IPS DF 4.7 (cell line): Measurements from ENCODE around the gene MINDY2.
"Not testable (repeated sequence)": the region's sequence is repeated elsewhere in the genome, so short reads cannot be mapped to it uniquely, and the experiment has no call there.

ENCODE experiments used
- DNase-seq: peaks from one replicate; pipeline ENCODE4 v3.0.0-alpha.2; 2013; ENCODE audit warnings: low spot score; ENCODE audit errors: extremely low read depth

The MINDY2 gene

DNA sequence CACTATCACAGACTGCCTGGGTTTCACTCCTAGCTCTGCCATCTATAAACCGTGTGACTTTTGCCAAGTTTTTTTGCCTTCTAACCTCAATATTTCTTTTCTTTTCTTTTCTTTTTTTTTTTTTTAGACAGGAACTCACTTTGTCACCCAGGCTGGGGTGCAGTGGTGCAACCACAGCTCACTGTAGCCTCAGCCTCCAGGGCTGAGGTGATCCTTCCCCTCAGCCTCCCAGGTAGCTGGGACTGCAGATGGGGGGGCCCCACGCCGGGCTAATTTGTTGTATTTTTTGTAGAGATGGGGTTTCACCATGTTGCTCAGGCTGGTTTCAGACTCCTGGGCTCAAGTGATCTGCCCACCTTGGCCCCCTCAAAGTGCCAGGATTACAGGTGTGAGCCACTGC lies 18.4 kb upstream of the MINDY2 start:
- DNase-seq: no peak

DNA sequence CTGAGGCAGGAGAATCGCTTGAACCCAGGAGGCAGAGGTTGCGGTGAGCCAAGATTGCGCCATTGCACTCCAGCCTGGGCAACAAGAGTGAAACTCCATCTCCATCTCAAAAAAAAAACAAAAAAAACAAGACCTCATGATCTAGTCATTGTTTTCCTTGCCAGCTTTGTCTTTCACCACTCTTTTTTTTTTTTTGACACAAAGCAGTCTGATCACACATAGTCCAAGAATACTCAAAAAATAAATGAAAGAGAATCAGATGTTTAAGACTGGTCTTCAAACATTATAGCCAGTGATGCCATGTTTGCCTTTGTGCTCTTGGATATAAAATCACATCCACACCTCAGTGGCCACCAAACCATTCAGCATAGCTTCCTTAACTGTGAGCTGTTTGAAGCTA lies 15.8 kb upstream of the MINDY2 start:
- no peak for DNase-seq

DNA sequence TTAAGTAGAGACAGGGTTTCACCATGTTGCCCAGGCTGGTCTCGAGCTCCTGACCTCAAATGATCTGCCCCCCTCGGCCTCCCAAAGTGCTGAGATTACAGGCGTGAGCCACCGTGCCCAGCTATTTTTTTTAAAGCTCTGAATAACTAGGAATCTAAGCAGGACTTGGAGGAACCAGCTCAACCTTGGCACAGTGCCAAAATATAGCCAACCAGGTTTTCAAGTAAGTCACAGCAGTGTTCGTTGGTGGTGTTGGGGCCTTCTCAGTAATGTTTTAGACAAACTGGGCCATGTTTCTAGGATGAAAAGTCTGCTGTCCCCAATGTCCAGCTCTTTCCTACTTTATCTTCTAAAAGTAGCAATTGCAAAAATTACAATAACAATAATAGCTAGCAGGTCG lies 15.1 kb upstream of the MINDY2 start:
- DNase-seq: no peak

GRCh38 chr15:58758141-58758540 lies 13.0 kb upstream of the MINDY2 start:
- no peak for DNase-seq

DNA sequence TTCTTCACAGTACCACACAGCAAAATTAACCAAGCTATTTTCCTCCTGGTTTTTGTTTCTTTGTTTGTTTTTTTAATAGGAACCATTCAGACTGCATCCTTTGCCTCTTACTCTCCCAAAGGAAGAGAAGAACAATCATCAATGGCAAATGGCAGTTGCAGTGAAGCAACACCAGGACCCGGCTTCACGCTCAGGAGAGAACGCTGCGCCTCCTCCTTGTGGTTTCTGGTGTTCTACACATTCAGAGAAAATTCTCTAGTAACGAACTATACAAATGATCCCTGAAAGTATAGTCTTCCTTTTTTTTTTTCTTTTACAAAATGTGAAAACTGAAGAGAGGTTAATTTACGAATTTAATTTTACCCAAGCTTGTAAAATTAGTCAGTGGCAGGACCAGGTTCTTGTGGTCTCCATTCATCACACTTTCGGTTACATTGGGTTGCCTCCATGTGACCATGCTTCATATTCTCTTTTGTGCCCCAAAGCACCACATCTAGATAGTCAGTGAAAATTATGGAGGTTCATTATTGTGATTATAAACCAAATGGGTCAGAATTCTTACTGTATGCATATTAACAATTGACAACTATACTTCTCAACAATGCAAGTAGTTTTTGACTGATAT lies 10.6 kb upstream of the MINDY2 start:
- no peak for DNase-seq

- DNase-seq: no peak
Measured at GRCh38 chr15:58761010-58761388, 10.1 kb upstream of the MINDY2 start.

DNA sequence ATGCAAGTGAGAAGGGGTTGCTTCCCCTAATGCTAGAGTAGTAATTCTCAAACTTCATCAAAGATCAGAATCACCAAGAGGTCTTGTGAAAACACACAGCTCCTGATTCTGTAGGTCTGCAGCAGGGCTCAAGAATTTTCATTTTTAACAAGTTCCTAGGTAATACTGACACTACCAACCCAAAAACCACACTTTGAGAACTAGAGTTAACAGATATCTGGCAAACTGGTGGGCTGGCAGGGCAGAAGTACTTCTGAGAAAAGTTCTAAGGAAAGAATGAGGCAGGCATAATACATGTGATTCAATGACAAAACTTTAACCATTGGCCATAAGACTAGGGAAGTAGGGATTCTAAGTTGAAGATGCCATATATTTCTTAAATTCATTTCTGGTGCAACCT lies 8.8 kb upstream of the MINDY2 start:
- DNase-seq: no peak

DNA sequence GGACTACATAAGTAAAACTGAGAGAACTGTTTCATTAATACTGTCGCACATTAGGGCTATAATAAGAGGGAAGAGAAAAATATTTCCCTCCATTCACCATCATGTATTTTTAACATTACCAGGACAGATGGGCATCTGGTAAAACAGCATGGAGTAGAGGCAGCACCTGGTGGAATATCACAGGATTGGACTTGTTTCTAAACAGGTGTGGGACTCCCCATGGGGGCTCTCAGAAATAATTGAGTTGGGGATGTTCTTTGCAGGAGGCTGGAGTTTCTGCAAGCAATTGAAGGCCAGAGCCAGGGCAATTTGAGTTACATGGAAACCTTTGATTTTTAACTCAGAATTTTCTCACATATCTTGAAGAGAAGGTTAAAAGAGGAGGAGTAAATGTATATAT lies 8.4 kb upstream of the MINDY2 start:
- DNase-seq: no peak

DNA sequence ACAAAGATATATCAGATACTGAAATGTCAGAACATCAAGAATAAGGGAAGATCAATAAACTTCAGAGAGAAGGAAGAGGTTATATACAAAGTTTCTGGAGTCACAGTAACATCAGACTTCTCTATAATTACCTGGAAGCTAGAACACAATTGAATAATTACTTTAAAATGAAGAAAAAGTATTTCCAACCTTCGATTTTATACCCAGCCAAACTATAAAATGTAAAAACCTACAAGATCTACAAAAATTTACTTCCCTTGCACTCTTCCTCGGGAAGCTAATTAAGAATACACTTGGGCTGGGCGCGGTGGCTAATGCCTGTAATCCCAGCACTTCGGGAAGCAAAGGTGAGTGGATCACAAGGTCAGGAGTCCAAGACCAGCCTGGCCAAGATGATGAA lies 6.6 kb upstream of the MINDY2 start:
- DNase-seq: no peak

GRCh38 chr15:58766290-58766689 lies 4.8 kb upstream of the MINDY2 start:
- no peak for DNase-seq

- not testable (repeated sequence) for DNase-seq
Measured at GRCh38 chr15:58768601-58769004, 2.5 kb upstream of the MINDY2 start.

- DNase-seq: no peak
Measured at GRCh38 chr15:58770519-58770856, 614 bp upstream of the MINDY2 start.

DNA sequence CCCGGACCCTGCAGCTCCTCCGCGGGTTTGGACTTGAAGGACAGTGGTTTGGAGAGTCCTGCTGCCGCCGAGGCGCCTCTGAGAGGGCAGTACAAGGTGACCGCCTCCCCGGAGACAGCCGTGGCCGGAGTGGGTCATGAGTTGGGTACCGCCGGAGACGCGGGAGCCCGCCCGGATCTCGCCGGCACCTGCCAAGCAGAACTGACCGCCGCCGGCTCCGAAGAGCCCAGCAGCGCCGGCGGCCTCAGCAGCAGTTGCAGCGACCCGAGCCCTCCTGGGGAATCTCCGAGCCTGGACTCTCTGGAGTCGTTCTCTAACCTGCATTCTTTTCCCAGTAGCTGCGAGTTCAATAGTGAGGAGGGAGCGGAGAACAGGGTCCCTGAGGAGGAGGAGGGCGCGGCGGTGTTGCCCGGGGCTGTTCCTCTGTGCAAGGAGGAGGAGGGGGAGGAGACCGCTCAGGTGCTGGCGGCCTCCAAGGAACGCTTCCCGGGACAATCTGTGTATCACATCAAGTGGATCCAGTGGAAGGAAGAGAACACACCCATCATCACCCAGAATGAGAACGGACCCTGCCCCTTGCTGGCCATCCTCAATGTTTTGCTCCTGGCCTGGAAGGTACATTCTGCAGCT lies 634 bp downstream of the MINDY2 start:
- DNase-seq: no peak

GRCh38 chr15:58773024-58773423 lies 1.9 kb downstream of the MINDY2 start:
- no peak for DNase-seq

DNA sequence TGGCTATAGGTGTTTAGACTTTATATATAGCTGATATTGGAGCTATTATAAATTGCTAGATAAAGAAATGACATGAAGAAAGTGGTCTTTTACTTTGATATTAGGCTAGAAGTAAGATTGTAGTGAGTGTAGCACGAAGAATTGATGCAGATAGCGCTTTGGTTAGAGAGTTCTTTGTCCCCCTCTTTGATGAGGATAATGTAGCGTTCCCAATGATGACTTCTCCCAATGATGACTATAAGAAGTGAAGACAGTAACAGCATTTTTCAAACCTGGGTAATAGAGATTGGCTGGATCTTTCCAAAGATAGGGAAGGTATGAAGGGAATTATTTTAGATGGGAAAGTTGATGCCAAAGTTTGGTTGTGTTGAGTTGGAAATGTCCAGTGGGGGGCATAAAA lies 4.3 kb downstream of the MINDY2 start:
- no peak for DNase-seq

DNA sequence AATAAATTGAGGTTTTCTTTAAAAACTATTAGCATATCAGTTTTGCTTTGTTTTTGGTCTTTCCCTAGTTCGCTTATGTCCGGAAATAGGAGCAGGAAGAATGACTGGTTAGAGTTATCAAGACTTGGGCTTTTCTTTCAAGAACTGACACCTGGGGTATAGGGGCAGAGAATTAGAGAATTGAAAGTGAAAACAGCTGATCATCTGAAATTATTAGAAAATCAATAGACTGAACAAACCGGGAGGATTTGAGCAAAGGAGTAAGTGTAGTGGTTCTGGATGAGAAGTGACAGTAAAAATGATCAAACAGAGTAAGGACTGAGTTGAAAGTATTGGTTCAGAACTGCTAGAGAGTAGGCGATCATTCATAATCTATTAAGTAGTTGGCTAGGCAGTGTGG lies 6.0 kb downstream of the MINDY2 start:
- DNase-seq: no peak

DNA sequence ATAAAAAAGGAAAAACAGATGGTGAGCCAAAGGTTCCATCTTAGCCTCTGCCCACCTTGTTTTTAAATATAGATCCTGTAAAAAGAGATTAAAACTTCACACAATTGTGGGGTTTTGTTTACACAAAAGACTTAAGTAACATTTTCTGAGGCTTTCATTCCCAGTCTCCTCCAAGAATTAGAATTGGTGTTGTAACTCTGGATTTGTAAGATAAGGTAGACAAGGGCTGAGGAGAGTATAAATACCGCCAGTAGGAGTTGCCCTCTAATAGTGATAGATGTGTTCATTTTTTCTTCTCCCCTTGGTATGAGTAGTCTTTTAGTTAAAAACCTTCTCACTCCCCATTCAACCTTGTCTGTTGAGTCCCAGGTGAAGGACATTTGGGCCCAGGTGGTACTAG lies 8.5 kb downstream of the MINDY2 start:
- no peak for DNase-seq

- DNase-seq: no peak
Measured at GRCh38 chr15:58785355-58785754, 14.3 kb downstream of the MINDY2 start.

DNA sequence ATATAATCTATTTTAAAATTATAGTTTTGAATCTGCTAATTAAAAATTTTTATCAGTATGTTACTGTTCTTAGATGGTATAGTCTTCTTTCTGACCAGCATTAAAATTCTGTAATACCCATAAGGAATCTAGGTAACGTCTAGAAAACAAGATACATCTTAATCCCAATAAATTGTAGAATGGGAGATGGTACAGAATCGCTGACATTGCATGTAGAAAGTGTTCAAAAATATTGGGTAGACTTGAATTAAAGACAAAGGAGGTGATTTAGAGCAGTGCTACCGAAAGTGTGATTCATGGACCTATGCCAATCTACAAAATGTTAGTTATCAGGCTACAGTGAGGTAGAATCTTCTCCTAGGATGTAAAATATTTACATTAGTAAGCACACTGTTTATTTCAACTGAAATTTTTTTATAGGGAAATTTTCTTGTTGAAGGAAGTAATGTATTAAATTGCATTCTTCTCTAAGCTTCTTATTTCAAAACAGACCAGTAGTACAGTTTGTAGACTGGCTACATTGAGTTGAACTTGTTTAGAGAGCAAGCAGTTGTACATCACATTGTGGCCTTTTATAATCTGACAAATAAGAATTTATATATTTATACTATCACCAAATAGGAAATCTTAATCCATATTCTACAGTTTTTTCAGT lies 17.1 kb downstream of the MINDY2 start:
- DNase-seq: no peak

DNA sequence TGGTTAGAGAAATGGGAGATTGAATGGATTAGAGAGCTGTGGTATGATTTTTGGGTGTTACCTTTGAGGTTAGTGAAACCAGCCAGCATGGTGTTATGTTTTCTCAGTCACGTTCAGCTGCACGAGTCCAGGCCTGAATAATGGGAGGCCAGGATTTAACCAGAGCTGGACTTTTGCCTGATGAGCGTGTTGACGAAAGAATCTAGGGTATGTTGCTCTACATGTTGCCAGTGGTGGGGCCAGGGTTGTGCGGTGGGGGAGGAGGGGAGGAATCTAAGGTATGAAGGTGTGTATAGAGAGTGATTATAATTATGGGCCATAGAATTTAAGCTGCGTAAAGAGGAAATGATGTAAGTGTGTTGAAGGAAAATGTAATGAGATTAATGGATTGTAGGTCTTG lies 22.8 kb downstream of the MINDY2 start:
- DNase-seq: no peak

DNA sequence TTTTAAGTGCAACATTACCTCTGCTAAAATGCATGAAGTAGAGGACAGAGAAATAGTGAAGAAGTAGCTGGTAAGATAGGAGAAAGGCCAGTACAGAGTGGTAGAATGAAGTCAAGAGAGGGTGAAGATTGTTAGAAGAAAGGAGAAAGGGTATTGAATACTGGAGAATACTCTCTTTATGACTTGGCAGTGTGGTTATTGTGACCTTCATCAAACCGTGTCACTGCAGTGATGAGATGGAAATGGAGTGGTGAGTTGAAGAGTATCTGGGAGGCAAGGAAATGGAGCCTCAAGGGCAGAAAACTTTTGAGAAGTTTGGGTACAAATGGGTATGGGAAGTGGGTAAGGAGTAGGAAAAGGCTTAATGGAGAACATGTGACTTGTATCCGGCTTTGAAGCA lies 24.7 kb downstream of the MINDY2 start:
- no peak for DNase-seq

DNA sequence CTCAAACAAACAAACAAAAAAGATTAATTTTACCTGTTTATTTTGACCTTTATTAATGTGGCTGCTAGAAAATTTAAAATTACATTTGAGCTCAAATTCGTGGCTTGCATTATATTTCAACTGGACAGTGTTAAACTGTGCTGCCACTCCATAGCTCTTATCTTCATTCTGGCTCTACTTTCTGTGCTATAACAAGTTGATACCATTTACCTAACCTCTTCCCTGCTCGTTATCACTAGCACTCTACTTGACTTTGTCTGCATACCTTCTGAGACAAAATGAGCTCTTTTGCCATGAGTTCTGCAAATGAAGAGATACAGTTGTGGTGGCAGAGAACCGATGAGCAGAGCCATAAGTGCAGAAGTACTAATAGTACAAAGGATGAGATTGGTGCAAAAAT lies 26.4 kb downstream of the MINDY2 start:
- DNase-seq: no peak

DNA sequence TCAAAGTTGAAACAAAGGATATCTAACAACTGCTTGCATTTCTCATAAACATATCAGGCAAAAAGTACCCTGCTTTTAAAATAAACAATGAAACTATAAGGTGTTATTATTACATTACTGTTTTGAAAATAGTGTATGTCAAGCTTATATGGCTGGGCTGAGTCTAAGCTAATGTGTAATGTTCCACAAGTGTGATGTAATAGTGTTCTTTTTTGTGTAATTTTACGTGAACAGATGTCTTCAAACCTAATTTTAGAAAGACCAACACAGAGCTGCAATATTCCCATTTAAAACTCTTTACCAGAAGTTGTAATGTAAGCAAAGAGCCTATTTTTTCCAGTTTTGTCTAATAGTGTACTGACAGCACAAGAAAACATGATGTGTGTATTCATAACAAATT lies 34.0 kb downstream of the MINDY2 start:
- no peak for DNase-seq
